H1 (cell line): ENCODE results near the gene PAIP2B. TPM values are rescaled to one million over a fixed set of nuclear protein-coding genes. Genes with fewer than 3 reads are reported as not detected.

ENCODE experiments used
- BCL11A ChIP-seq, 2 experiments: IDR thresholded peaks; one replicate each; pipeline ENCODE4 v1.6.1; 2011; ENCODE audit warnings: low read depth in 2 of 2, low read length in 2 of 2, mild to moderate bottlenecking in 2 of 2
- CEBPB ChIP-seq: IDR thresholded peaks from 2 replicates; pipeline ENCODE4 v1.6.1; 2012; ENCODE audit warnings: low read depth, low read length
- EZH2 ChIP-seq: fragments of 200-600 bp; sonication (generic); IDR thresholded peaks from 2 replicates; pipeline ENCODE4 v1.7.1; 2012; ENCODE audit warnings: low read depth, mild to moderate bottlenecking, moderate library complexity, low read length, inconsistent platforms; ENCODE audit not compliant: severe bottlenecking
- NANOG ChIP-seq: IDR thresholded peaks from 2 replicates; pipeline ENCODE4 v1.6.1; 2011; ENCODE audit warnings: low read length, low read depth, mild to moderate bottlenecking, inconsistent platforms; ENCODE audit not compliant: insufficient read depth, poor library complexity, severe bottlenecking
- RXRA ChIP-seq: IDR thresholded peaks from 2 replicates; pipeline ENCODE4 v1.6.1; 2011; ENCODE audit warnings: low read depth, mild to moderate bottlenecking, low read length, moderate library complexity; ENCODE audit not compliant: insufficient read depth
- polyA plus RNA-seq, 7 experiments: library from polyadenylated mRNA; depleted of rRNA in 3 of 7; stranded (reverse) in 5 of 7; unstranded in 2 of 7; fragments of >200 nt in 5 of 7; fragments of 200-250 nt in 2 of 7; gene quantifications; 1 replicate in 5 of 7; 2 replicates in 1 of 7; 4 replicates in 1 of 7; pipeline versions ENCODE4 v1.2.1 to v1.2.3, GENCODE V29; 2011 to 2013; ENCODE audit warnings: missing spikeins in 2 of 7, mixed read lengths in 2 of 7
- total RNA-seq: library from RNA; stranded (reverse); fragmentation: NEBNext Ultra II Directional; extraction: Animal tissue kit (Norgen Biotek cat#: 25700); gene quantifications from 2 replicates; pipeline ENCODE4 v1.2.1, GENCODE V29; 2021
- TF ChIP-seq, protein P1 (sequence below): fragments of 300-600 bp; sonication (generic); IDR thresholded peaks from 2 replicates; pipeline ENCODE4 v1.7.1; 2012; ENCODE audit warnings: low read length, moderate library complexity, mild to moderate bottlenecking, inconsistent platforms; ENCODE audit not compliant: insufficient replicate concordance

Gene PAIP2B
- total and polyA plus RNA-seq, 2 of the 8 experiments (the other 6 are each of a cell fraction or from before 2014, with no cell fraction given) = 8.4 to 31.3 TPM

DNA sequence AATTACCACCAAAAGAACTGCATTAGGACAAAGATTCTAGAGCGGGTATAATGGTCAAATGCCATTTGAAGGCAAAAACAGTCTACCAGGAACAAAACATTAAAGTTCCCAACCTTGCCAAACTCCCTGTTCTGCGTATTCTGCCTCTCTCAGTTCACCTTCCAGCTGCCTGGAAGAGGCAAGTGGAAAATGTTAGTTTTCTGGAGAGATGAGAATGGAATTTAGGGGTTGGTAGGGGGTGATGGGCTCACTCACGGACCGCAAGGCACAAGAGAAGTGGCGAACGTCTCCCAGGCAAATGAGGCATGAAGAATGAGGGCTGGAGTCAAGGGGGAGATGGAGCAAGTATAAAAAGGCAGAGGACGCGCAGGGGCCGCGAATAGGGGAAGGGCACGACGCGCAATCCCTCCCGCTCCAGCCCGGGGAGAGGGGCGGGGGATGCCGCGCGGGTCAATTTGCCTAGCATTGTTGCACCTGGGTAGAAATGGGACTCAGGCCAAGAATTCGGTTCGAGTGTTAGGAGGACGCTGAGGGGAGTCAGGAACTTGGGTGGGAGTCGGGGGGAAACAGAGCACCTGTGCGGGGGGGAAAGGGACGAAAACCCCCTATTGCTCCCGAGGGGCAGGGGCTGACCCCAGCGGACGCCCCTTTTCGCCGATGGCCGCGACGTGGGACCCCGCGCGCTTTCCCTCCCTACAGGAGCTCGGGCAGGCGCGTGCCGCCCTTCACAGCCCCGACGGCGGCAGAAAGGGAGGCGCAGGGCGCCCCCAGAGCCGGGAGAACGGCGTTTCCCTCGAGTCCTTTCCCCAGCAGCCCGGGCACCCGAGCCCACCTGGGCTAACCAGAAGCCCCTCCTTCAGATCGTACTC, 573 bp downstream of the PAIP2B start (continued):
- TF ChIP-seq, protein P1, sequence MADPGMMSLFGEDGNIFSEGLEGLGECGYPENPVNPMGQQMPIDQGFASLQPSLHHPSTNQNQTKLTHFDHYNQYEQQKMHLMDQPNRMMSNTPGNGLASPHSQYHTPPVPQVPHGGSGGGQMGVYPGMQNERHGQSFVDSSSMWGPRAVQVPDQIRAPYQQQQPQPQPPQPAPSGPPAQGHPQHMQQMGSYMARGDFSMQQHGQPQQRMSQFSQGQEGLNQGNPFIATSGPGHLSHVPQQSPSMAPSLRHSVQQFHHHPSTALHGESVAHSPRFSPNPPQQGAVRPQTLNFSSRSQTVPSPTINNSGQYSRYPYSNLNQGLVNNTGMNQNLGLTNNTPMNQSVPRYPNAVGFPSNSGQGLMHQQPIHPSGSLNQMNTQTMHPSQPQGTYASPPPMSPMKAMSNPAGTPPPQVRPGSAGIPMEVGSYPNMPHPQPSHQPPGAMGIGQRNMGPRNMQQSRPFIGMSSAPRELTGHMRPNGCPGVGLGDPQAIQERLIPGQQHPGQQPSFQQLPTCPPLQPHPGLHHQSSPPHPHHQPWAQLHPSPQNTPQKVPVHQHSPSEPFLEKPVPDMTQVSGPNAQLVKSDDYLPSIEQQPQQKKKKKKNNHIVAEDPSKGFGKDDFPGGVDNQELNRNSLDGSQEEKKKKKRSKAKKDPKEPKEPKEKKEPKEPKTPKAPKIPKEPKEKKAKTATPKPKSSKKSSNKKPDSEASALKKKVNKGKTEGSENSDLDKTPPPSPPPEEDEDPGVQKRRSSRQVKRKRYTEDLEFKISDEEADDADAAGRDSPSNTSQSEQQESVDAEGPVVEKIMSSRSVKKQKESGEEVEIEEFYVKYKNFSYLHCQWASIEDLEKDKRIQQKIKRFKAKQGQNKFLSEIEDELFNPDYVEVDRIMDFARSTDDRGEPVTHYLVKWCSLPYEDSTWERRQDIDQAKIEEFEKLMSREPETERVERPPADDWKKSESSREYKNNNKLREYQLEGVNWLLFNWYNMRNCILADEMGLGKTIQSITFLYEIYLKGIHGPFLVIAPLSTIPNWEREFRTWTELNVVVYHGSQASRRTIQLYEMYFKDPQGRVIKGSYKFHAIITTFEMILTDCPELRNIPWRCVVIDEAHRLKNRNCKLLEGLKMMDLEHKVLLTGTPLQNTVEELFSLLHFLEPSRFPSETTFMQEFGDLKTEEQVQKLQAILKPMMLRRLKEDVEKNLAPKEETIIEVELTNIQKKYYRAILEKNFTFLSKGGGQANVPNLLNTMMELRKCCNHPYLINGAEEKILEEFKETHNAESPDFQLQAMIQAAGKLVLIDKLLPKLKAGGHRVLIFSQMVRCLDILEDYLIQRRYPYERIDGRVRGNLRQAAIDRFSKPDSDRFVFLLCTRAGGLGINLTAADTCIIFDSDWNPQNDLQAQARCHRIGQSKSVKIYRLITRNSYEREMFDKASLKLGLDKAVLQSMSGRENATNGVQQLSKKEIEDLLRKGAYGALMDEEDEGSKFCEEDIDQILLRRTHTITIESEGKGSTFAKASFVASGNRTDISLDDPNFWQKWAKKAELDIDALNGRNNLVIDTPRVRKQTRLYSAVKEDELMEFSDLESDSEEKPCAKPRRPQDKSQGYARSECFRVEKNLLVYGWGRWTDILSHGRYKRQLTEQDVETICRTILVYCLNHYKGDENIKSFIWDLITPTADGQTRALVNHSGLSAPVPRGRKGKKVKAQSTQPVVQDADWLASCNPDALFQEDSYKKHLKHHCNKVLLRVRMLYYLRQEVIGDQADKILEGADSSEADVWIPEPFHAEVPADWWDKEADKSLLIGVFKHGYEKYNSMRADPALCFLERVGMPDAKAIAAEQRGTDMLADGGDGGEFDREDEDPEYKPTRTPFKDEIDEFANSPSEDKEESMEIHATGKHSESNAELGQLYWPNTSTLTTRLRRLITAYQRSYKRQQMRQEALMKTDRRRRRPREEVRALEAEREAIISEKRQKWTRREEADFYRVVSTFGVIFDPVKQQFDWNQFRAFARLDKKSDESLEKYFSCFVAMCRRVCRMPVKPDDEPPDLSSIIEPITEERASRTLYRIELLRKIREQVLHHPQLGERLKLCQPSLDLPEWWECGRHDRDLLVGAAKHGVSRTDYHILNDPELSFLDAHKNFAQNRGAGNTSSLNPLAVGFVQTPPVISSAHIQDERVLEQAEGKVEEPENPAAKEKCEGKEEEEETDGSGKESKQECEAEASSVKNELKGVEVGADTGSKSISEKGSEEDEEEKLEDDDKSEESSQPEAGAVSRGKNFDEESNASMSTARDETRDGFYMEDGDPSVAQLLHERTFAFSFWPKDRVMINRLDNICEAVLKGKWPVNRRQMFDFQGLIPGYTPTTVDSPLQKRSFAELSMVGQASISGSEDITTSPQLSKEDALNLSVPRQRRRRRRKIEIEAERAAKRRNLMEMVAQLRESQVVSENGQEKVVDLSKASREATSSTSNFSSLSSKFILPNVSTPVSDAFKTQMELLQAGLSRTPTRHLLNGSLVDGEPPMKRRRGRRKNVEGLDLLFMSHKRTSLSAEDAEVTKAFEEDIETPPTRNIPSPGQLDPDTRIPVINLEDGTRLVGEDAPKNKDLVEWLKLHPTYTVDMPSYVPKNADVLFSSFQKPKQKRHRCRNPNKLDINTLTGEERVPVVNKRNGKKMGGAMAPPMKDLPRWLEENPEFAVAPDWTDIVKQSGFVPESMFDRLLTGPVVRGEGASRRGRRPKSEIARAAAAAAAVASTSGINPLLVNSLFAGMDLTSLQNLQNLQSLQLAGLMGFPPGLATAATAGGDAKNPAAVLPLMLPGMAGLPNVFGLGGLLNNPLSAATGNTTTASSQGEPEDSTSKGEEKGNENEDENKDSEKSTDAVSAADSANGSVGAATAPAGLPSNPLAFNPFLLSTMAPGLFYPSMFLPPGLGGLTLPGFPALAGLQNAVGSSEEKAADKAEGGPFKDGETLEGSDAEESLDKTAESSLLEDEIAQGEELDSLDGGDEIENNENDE = no peak
- TF ChIP-seq NANOG (no peak), RXRA (no peak), BCL11A (IDR thresholded peaks at IDR 0.05; ENCODE audit: low read depth in 2 of 2, low read length in 2 of 2) (no peak), CEBPB (no peak), EZH2 (no peak)
